Common myeloid progenitor, CD34-positive (primary cell): ENCODE data around the gene ANAPC15.

Source experiments
- CTCF ChIA-PET: fragments of 350-600 bp; sonication (Branson Sonifier 250); formaldehyde crosslinking; loops from one replicate; lab custom pipeline; 2021; ENCODE audit warnings: antibody characterized with exemption; lab: Charles Lee
- POLR2A ChIA-PET: fragments of 350-600 bp; sonication (Branson Sonifier 250); formaldehyde crosslinking; loops from one replicate; lab custom pipeline; 2021; ENCODE audit warnings: antibody characterized with exemption; lab: Charles Lee
- DNase-seq, 3 donors: peaks; one replicate each; pipeline versions ENCODE4 v3.0.0 to v3.0.0-alpha.2; 2013
- H3K27ac ChIP-seq, 2 experiments: 1 replicate in 1 of 2; 2 replicates in 1 of 2; pipeline ENCODE4 v1.7.0; 2013; ENCODE audit warnings: inconsistent platforms in 2 of 2, low read length in 2 of 2, mild to moderate bottlenecking in 2 of 2, low read depth in 1 of 2, moderate library complexity in 1 of 2; ENCODE audit not compliant: severe bottlenecking in 2 of 2, insufficient read depth in 1 of 2, poor library complexity in 1 of 2
- H3K27me3 ChIP-seq, 5 experiments: replicated peaks in 2 of 5; 1 replicate in 3 of 5; 2 replicates in 2 of 5; pipeline versions ENCODE4 v1.6.1 to v1.7.0; 2013; ENCODE audit warnings: low read length in 4 of 5, mild to moderate bottlenecking in 2 of 5, moderate library complexity in 2 of 5, inconsistent platforms in 1 of 5; ENCODE audit not compliant: insufficient read depth in 5 of 5, control insufficient read depth in 4 of 5
- H3K36me3 ChIP-seq, 4 experiments: 1 replicate in 2 of 4; 2 replicates in 2 of 4; pipeline versions ENCODE4 v1.6.1 to v1.7.0; 2013; ENCODE audit warnings: low read length in 3 of 4, control low read depth in 1 of 4, mild to moderate bottlenecking in 1 of 4; ENCODE audit not compliant: control insufficient read depth in 4 of 4, insufficient read depth in 4 of 4
- H3K4me1 ChIP-seq, 4 experiments: 1 replicate in 3 of 4; 2 replicates in 1 of 4; pipeline versions ENCODE4 v1.6.1 to v1.7.1; 2013; ENCODE audit warnings: low read length in 3 of 4, mild to moderate bottlenecking in 3 of 4, control low read depth in 1 of 4, inconsistent platforms in 1 of 4, moderate library complexity in 1 of 4; ENCODE audit not compliant: control insufficient read depth in 4 of 4, insufficient read depth in 4 of 4; ENCODE audit errors: control extremely low read depth in 1 of 4
- H3K4me3 ChIP-seq, 7 experiments: 1 replicate in 4 of 7; 2 replicates in 3 of 7; pipeline versions ENCODE4 v1.5.1 to v1.7.0; 2013; ENCODE audit warnings: mild to moderate bottlenecking in 7 of 7, low read length in 6 of 7, moderate library complexity in 6 of 7, inconsistent platforms in 2 of 7, low read depth in 2 of 7, control low read depth in 1 of 7; ENCODE audit not compliant: insufficient read depth in 4 of 7, control insufficient read depth in 1 of 7; ENCODE audit errors: extremely low read depth in 1 of 7
- H3K9me3 ChIP-seq, 5 experiments: 1 replicate in 4 of 5; 2 replicates in 1 of 5; pipeline versions ENCODE4 v1.6.1 to v1.7.1; 2013; ENCODE audit warnings: low read length in 4 of 5, mild to moderate bottlenecking in 2 of 5, inconsistent platforms in 1 of 5, low read depth in 1 of 5, moderate library complexity in 1 of 5; ENCODE audit not compliant: control insufficient read depth in 4 of 5, insufficient read depth in 2 of 5; ENCODE audit errors: control extremely low read depth in 1 of 5
- WGBS: methylation state at CpG from one replicate; pipeline ENCODE4 v1.1.5; 2013; ENCODE audit not compliant: insufficient coverage; 5-methylcytosine and 5-hydroxymethylcytosine counted together

The ANAPC15 gene

DNA sequence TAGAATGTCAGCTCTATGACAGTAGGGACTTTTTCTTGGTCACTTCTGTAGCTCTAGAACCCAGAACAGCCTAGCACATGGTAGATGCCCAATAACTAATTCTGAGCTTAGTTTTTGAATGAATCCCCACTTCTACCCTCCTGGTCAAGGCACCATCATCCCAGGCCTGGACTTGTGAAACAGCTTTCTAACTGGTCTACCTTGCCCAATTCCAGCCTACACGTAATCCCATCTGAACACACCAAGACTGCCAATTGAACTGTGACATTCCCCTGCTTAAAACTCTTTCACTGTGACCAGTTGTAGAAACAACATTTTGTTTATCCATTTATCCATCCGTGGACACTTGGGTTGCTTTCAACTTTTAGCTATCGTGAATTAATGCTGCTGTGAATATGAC lies 16.9 kb upstream of the ANAPC15 start:
- 96% methylated on average over 3 of the region's 3 CpGs for WGBS
- no peak overlapping the region for H3K27ac ChIP-seq
- ChIA-PET POLR2A (no interaction called here), CTCF (interaction anchor here (0.6 to 1.3 kb wide), 2 partner anchors 15 to 104 kb away, joined by 3 to 6 read pairs; no protein-coding TSS in a partner anchor)
- H3K4me1 ChIP-seq: peaks cover 6 to 13% (median 8%) of the 10 kb centered on the region in 4 experiments
- no peaks in the 10 kb centered on the region for H3K27me3 ChIP-seq
- DNase-seq: no peak
- H3K36me3 ChIP-seq: no peaks in the 10 kb centered on the region
- no peak overlapping the region for H3K4me3 ChIP-seq
- peaks cover 0 to 12% (median 3%) of the 10 kb centered on the region in 5 experiments for H3K9me3 ChIP-seq

DNA sequence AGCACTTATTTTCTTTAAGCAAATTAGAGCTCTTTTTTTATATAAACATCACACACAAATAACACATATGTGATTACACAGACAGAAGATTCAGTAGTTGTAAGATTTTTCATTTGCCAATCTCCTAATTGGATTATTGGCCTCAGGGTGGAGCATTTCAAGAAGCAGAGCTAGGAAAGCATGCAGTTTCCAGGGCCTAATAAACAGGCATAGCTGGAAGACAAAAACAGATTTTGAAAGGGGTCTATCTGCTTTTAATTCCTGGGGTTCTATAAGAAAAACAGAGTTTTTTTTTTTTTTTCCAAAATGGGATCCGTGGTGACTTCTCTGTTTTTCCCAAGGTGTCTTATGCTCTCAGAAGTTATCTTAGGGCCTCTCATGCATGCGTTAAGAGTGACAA lies 15.4 kb upstream of the ANAPC15 start:
- 43% methylated on average over 1 of the region's 2 CpGs for WGBS
- CTCF ChIA-PET: interaction anchor here (0.7 to 1.2 kb wide), 3 partner anchors 9 to 16 kb away, joined by 3 to 4 read pairs (median 3); no protein-coding TSS in a partner anchor

DNA sequence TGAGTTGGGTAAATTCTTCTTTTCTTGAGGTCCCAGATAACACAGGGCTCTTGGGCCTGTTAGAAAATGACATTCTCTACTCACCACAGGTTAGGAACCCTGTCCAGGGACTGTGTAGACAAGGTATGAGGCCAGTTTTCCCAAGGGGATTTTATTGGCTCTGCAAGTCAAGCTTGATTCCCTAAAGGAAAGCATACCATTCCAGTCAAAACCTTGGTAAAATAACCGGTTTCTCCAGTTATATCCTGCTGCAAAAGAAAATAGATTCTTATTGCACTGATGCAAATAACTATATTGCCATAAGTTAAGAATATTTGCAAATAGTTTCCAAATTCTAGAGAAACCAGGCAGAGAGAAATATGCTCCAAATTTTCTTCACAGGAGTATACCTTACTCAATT lies 13.5 kb upstream of the ANAPC15 start:
- ChIA-PET CTCF (interaction anchor here (0.6 to 1.5 kb wide), 2 partner anchors 21 to 149 kb away, joined by 3 read pairs; no protein-coding TSS in a partner anchor), POLR2A (no interaction called here)
- H3K27me3 ChIP-seq: no peaks in the 10 kb centered on the region
- DNase-seq: no peak
- H3K4me1 ChIP-seq: no peaks in the 10 kb centered on the region
- H3K4me3 ChIP-seq: no peak overlapping the region
- H3K27ac ChIP-seq: no peak overlapping the region
- WGBS: no CpG with 5 or more reads among the region's 1 CpG
- peaks cover 0 to 12% (median 3%) of the 10 kb centered on the region in 5 experiments for H3K9me3 ChIP-seq
- no peaks in the 10 kb centered on the region for H3K36me3 ChIP-seq

More for the DNA sequence above, 15.4 kb upstream of the ANAPC15 start:
- Histone ChIP-seq H3K9me3 (peaks cover 0 to 12% (median 3%) of the 10 kb centered on the region in 5 experiments), H3K27ac (no peak overlapping the region), H3K4me3 (no peak overlapping the region), H3K4me1 (peaks cover 2 to 8% (median 7%) of the 10 kb centered on the region in 4 experiments), H3K27me3 (no peaks in the 10 kb centered on the region), H3K36me3 (no peaks in the 10 kb centered on the region)
- DNase-seq: no peak
- POLR2A ChIA-PET: interaction anchor here (0.6 kb wide), 2 partner anchors 15 to 117 kb away, joined by 3 read pairs; no protein-coding TSS in a partner anchor

DNA sequence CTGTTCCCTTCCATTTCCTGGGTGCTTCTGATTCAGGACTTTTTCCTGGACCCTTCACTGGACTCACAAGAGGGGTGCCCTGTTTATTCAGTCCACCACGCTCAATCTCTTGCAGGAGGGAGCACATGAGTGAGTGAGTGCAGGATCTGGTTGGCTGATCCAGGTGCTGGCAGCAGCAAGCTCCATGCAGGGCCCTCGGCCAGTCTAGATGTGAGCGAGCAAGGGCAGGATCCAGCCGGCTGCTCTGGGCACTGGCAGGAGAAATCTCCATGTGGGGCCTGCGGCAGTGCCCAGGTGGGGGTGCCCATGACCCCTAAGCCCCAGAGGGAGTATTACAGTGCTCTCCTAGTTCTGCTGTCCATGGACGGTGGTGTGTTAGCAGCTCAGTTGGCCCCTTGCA lies 11.6 kb upstream of the ANAPC15 start:
- Histone ChIP-seq H3K27me3 (no peaks in the 10 kb centered on the region), H3K4me1 (peaks cover 0 to 6% (median 0%) of the 10 kb centered on the region in 4 experiments), H3K9me3 (peaks cover 0 to 10% (median 3%) of the 10 kb centered on the region in 5 experiments), H3K27ac (no peak overlapping the region), H3K4me3 (no peak overlapping the region), H3K36me3 (no peaks in the 10 kb centered on the region)
- CTCF ChIA-PET: no interaction called here
- 98% methylated on average over 6 of the region's 6 CpGs for WGBS
- no peak for DNase-seq
- POLR2A ChIA-PET: no interaction called here

DNA sequence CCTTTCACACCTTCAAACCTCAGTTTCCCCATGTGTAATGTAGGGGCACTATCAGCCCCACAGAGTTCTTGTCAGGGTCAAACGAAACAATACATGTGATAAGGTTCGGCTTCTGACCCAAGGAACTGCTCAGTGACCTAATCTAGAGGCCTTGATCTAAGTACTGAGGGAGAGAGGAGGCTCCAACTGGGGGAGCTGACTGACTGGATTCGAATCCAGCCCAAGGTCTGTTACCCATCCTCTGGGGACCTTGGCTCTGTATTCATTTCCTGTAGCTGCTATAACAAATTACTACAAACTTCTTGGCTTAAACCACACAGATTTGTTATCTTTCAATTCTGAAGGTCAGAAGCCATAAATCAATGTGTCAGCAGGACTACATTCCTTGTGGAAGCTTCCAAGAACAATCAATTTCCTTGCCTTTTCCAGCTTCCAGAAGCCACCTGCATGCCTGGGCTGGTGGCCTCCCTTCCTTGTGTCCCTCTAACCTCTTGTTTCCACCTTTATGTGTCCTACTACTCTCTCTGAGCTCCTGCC lies 10.7 kb upstream of the ANAPC15 start:
- Histone ChIP-seq H3K4me1 (peaks cover 0 to 9% (median 1%) of the 10 kb centered on the region in 4 experiments), H3K27me3 (no peaks in the 10 kb centered on the region), H3K27ac (no peak overlapping the region), H3K36me3 (no peaks in the 10 kb centered on the region), H3K9me3 (peaks cover 0 to 3% (median 2%) of the 10 kb centered on the region in 5 experiments), H3K4me3 (no peak overlapping the region)
- POLR2A ChIA-PET: no interaction called here
- WGBS: no CpG with 5 or more reads among the region's 3 CpGs
- CTCF ChIA-PET: interaction anchor here (1.5 to 2.3 kb wide), 2 partner anchors 20 to 23 kb away, joined by 4 to 8 read pairs; no protein-coding TSS in a partner anchor
- no peak for DNase-seq

DNA sequence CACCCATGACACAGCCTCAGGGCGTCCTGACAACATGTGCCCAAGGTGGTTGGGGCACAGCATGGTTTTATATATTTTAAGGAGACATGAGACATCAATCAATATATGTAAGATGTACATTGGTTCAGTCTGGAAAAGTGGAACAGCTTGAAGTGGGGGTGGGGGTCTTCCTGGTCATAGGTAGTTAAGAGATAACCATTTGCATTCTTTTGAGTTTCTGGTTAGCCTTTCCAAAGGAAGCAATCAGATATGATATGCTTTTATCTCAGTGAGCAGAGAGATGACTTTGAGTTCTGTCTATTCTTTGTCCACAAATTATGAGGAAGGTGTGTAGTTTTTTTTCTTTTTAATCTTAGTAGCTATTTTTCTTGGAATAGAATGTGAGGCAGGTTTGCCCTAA lies 10.1 kb upstream of the ANAPC15 start:
- Histone ChIP-seq H3K4me3 (no peak overlapping the region), H3K4me1 (peaks cover 0 to 9% (median 1%) of the 10 kb centered on the region in 4 experiments), H3K9me3 (peaks cover 0 to 3% (median 0%) of the 10 kb centered on the region in 5 experiments), H3K36me3 (no peaks in the 10 kb centered on the region), H3K27me3 (no peaks in the 10 kb centered on the region), H3K27ac (no peak overlapping the region)
- ChIA-PET CTCF (interaction anchor here (0.5 to 2.3 kb wide), 3 partner anchors 21 to 68 kb away, joined by 3 to 8 read pairs (median 4); no protein-coding TSS in a partner anchor), POLR2A (interaction anchor here (1.4 kb wide), 1 partner anchor 23 kb away, joined by 4 read pairs; no protein-coding TSS in a partner anchor)
- no peak for DNase-seq
- no CpG with 5 or more reads among the region's 1 CpG for WGBS

DNA sequence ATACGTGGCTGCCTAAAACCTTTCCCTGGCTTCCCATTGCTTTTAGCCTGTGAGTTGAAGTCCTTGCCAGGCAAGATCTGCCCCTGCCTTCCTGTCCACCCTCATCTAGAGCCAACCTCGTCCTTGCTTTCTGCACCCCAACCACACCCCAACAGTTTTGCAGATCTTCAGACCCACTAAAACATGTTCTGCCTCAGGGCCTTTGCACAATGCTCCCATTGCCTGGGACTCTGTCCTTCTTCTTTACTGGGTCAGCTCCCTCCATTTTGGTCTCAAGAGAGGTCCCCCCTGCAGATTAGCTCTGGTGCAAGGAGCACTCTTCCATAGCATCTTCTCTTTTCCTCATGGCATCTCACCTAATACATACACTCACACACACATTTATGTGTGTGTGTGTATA lies 8.4 kb upstream of the ANAPC15 start:
- Histone ChIP-seq H3K36me3 (no peaks in the 10 kb centered on the region), H3K4me1 (peaks cover 0 to 9% (median 1%) of the 10 kb centered on the region in 4 experiments), H3K9me3 (peaks cover 0 to 3% (median 0%) of the 10 kb centered on the region in 5 experiments), H3K27ac (no peak overlapping the region), H3K27me3 (no peaks in the 10 kb centered on the region), H3K4me3 (no peak overlapping the region)
- DNase-seq: no peak
- ChIA-PET POLR2A (no interaction called here), CTCF (interaction anchor here (1.1 kb wide), 1 partner anchor 26 kb away, joined by 3 read pairs; no protein-coding TSS in a partner anchor)
- 100% methylated on average over 2 of the region's 2 CpGs for WGBS
